GM23248 (cell line): ENCODE data around the gene CADM3.

Source experiments
- EZH2 ChIP-seq: fragments of 200-600 bp; sonication (generic); IDR thresholded peaks from 2 replicates; pipeline ENCODE4 v1.6.1; 2018; ENCODE audit warnings: antibody characterized with exemption, mild to moderate bottlenecking; ENCODE audit not compliant: insufficient read depth, poor library complexity, severe bottlenecking
- EZH2phosphoT487 ChIP-seq: fragments of 200-600 bp; sonication (generic); IDR thresholded peaks from 2 replicates; pipeline ENCODE4 v1.6.1; 2018; ENCODE audit warnings: antibody characterized with exemption, moderate library complexity, mild to moderate bottlenecking, low read depth; ENCODE audit not compliant: insufficient read depth

DNA sequence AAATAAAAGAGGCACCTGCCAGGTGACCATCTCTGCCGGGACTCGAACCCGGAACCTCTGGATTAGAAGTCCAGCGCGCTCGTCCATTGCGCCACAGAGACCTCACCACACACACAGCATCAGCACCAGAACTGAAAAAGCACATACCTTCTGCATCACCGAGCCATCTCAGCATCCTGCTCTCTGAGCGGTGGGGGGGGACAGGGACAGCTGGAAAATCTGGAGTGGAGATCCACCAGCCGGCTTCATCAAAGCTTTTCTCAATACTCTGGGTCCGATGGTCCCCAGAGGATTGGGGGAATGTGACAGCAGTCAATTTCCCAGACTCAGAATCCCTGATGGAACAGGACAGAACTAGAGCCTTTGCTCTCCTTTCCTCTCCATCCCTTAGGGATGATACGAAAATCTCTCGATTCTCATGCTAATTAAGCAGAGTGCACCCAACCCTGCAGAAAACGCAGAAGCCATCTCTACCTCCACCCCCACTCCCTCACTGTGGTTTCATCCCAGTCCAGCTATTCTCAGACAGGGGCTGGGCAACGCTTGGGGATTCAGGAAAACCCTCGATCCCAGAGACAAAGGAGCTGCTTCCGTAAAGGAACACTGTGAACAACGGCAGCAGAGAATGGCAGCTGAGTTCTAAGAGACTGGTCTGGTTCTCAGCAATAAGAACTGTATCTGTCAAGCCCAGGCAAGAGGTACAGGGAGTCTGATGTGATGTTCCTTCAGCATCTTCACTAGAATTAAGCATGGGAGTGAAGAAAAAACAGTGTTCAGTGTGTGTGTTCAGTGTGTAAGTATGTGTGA is 29.6 kb upstream of the CADM3 start:
- no peak for TF ChIP-seq EZH2
- no peak for TF ChIP-seq EZH2phosphoT487
